H1 (cell line): ENCODE measurements around the gene CHD5. TPM values are rescaled to one million over a fixed set of nuclear protein-coding genes. Genes with fewer than 3 reads are reported as not detected.

ENCODE experiments used
- SIN3A ChIP-seq, 2 experiments: IDR thresholded peaks in 1 of 2; conservative IDR thresholded peaks in 1 of 2; 2 replicates each; pipeline ENCODE4 v1.6.1; 2011 to 2012; ENCODE audit warnings: low read length in 2 of 2, improper control_type of control experiment in 1 of 2, low read depth in 1 of 2, mild to moderate bottlenecking in 1 of 2
- TEAD4 ChIP-seq: IDR thresholded peaks from 2 replicates; pipeline ENCODE4 v1.6.1; 2012; ENCODE audit warnings: low read depth, low read length, inconsistent platforms, mixed read lengths
- polyA plus RNA-seq, 7 experiments: library from polyadenylated mRNA; depleted of rRNA in 3 of 7; stranded (reverse) in 5 of 7; unstranded in 2 of 7; fragments of >200 nt in 5 of 7; fragments of 200-250 nt in 2 of 7; gene quantifications; 1 replicate in 5 of 7; 2 replicates in 1 of 7; 4 replicates in 1 of 7; pipeline versions ENCODE4 v1.2.1 to v1.2.3, GENCODE V29; 2011 to 2013; ENCODE audit warnings: missing spikeins in 2 of 7, mixed read lengths in 2 of 7
- total RNA-seq: library from RNA; stranded (reverse); fragmentation: NEBNext Ultra II Directional; extraction: Animal tissue kit (Norgen Biotek cat#: 25700); gene quantifications from 2 replicates; pipeline ENCODE4 v1.2.1, GENCODE V29; 2021

CHD5 gene
- total and polyA plus RNA-seq, 2 of the 8 experiments (the other 6 are each of a cell fraction or from before 2014, with no cell fraction given) = 0.42 to 1.8 TPM

GRCh38 chr1:6208723-6209660, 28.9 kb upstream of the CHD5 start (continued):
- TF ChIP-seq SIN3A (conservative IDR thresholded peaks at IDR 0.05 in 1 of 2, IDR thresholded peaks at IDR 0.05 in 1 of 2; ENCODE audit: low read depth in 1 of 2, low read length in 2 of 2) (peak in 1 of 2 experiments; percentile 10; a peak in 1 of 4 replicates), TEAD4 (no peak)
